Stimulated activated CD4-positive, alpha-beta T cell treated with anti-CD3 and anti-CD28 coated beads, Interleukin-15, amount 100 ng/mL, for 24 hours (primary cell): Measurements from ENCODE around the gene DHRS7.
A peak's percentile ranks its signal among the peaks of the same experiment; 100 is the strongest.

Experiments used
- DNase-seq: peaks from one replicate; pipeline ENCODE4 v3.0.0-alpha.2; 2020

DHRS7 gene

GRCh38 chr14:60184905-60185555 is 19.8 kb upstream of the DHRS7 start:
- DNase-seq = no peak

DNA sequence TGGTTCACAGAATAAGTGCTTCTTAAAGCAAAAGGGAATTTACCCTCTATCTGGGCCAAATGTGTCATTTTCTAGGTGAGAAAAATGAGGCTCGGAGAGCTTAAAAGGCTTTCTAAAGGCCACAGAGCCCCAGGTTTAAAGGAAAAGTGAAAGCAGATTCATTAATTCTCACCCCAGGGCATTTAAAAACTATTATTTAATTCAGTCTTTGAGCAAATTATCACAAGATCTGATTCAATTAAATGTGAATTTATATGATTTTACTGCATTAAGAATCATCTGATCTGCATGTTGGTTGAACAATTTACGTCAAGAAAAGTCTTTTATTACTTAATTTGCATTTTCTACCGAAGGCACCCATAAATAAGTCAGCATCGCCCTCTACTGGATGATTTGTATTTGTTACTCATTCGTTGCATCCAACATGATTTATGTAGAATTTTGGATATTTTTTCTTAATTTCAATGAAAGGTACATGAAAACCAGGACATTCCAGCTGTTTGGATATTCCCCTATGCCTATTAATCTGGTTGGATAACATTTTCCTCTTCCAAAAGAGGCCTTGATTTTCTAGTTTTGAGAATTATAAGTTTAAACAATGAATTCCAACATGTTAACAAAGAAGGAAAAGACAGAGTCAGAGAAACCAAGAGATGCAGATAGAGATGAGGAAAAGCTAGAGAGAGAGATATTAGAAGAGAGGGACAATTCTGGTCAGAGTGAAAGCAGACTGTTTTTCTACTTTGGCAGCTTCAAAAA is 19.1 kb upstream of the DHRS7 start:
- no peak for DNase-seq

DNA sequence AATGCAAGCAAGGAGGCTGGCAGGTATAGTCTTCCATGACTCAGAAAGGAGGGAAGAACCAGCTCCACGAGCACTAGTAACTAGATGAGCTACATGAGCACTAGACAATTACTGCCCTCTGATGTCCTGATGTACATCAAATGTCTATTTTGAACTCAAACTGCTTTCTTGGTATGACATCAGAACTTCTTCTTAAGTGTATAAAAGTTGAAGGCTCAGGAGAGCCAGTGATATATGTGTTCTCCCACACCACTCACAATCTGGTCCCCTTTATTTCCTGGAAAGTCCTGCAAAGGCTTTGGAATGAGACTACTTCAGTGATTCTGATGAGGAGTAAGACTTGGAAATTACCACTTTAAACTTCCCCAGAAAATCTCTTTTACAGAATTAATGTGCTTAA is 18.5 kb upstream of the DHRS7 start:
- DNase-seq = no peak

- DNase-seq = no peak
Observed at GRCh38 chr14:60183138-60183537, 17.9 kb upstream of the DHRS7 start.

GRCh38 chr14:60179431-60179869 is 14.3 kb upstream of the DHRS7 start:
- DNase-seq = no peak

GRCh38 chr14:60178820-60179219 is 13.6 kb upstream of the DHRS7 start:
- DNase-seq = no peak

GRCh38 chr14:60178164-60178563 is 13.0 kb upstream of the DHRS7 start:
- no peak for DNase-seq

DNA sequence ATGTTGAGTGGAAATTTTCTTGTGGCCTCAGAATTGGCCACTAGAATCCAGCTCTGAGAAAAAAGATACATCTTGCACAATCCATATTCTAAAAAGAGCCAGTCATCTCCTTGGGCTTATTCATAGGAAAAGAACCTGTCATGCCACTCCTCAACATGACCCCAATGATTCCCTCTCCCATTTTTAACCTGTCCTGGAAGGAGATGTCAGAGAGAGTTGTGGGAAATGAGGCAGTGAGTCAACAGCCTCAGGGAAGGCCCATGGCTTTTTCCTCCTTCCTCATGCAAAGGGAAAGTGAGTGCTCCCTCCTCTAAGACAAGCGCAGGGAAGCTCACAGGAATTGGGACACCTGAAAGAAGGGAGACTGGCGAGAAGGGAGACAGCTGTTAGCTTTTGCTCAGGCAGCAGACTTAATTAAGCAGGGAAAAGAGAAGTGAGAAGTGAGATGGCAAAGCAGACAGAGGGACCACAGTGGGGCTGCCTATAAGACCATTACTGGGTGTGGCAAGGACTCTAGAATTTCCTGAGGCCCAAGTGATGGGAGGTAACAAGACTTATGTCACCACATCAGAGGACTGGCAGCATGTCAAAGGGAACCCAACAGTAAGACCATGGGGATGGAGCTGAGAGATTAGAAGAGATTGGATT is 10.2 kb upstream of the DHRS7 start:
- no peak for DNase-seq

DNA sequence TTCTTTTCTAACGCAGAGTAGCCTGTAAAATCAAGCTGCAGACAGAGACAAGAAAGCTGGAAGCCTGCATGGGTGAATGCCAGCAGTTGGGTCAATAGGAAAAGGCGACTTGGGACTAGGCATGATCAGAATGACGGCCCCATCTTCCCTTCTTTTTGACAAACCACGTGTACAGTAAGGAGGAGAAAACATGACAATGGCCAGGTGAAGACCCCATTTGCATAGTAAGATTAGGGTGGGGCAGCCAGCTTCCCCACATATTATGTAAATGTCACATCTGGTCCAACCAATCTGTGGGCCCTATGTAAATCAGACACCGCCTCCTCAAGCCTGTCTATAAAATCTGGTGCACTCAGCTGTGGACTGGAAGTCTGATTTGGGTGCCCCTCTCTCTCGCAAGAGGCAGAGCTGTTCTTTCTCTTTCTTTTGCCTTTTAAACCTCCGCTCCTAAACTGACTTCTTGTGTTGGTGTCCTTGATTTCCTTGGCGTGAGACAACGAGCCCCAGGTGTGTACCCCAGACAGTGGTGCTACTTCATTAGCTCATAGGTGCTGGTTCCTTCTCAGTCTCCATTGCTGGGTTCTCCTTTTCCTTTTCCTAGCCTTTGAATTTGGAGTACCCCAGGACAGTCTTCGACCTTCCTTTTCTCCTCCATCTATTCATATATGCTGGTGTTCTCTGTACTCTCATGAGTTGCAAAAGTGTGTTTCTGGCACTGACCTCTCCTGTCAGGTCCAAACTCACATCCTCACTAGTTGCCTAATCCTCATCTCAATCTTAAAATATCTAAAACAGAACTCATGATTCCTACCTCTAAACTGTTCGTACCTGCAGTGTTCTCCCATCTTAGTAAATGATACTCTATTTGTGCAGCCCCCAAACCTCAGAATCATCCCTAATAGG is 9.4 kb upstream of the DHRS7 start:
- no peak for DNase-seq

DNA sequence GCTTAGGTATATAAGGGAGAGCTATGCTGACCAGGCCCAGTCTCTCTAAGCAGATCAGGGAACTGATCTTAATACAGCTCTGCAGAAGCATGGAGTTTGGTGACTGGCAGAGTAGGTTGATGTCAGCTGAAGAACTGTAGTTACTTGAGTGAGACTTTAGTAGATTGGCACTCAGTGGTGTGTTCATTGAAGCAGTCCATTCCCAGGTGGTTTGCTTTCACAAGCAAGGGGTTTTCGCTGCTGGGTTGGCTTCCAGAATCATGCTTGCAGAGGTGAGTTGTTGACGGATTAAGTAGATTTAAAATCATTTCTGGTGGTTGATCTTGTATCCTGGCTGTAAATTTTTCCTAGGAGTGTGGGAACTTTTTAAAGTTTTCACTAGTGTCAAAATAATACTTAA is 6.5 kb upstream of the DHRS7 start:
- no peak for DNase-seq

DNA sequence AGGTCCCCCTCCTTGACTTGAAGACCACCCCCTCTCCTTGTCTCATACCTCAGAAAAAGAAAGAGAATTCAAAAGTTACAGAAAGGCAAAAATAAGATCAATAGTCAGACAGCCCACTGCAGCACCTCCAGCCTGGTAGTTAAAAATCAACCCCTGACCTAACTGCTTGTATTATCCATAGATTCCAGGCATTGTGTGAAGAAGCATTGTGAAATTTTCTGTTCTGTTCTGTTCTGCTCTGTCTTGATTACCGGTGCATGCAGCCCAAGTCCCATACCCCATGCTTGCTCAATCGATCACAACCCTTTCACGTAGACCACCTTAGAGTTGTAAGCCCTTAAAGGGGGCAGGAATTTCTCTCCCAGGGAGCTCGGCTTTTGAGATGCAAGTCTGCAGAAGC is 5.8 kb upstream of the DHRS7 start:
- no peak for DNase-seq

DNA sequence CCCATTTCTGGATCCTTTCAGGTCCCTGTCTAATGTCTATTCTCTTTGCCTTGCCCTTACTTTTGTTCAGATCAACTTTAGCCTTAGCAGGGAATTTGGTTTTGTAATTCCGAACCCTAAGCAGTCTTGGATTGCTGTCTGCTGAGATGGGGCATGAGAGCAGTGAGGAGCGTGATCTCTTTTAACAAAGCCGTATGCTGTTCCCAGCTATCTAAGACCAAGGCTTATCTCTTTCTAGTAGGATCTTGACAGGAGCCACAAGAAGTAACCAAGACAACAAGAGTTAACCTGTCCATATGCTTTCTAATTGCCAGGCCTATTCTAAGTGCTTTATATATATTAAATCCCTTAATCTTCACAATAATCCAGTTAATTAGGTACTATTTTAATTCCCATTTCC is 4.5 kb upstream of the DHRS7 start:
- DNase-seq = no peak

DNA sequence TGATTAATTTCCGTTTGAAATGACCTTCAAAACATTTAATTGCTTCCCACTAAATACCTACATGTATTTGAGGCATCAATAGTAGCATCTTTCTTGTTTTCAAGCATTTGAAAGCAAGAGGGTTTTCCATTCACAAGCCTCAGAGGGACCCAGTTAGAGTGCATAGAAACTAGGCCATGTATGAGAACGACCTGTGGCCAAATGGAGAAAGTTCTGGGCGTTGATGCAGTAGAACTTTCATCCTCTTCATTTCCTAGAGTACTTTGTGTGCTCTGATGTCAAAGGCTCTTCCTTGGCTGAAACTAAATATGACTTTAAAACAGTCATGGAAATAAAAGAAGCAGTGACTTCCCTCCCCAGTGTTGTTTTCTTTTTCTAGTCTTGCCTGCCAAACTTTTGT is 944 bp upstream of the DHRS7 start:
- DNase-seq = no peak

DNA sequence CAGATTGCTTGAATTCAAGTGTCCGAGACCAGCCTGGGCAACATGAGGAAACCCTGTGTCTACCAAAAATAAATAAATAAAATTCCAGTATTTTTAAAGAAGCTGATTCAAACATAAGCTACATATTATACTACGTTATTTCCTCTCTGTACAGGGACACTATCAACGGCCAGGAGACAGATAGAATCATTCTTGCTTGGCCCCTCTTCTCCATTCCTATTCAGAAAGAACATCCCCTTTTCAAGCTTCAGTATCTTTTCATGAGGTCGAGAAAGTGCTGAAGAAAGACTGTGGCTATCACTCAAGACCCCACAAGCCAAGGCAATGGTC is 314 bp upstream of the DHRS7 start:
- no peak for DNase-seq

- no peak for DNase-seq
Observed at GRCh38 chr14:60164404-60164711, 840 bp downstream of the DHRS7 start.

- DNase-seq = no peak
Observed at GRCh38 chr14:60163693-60164092, 1.5 kb downstream of the DHRS7 start.

GRCh38 chr14:60161196-60162107 is 3.7 kb downstream of the DHRS7 start:
- no peak for DNase-seq

GRCh38 chr14:60160422-60160821 is 4.8 kb downstream of the DHRS7 start:
- no peak for DNase-seq

DNA sequence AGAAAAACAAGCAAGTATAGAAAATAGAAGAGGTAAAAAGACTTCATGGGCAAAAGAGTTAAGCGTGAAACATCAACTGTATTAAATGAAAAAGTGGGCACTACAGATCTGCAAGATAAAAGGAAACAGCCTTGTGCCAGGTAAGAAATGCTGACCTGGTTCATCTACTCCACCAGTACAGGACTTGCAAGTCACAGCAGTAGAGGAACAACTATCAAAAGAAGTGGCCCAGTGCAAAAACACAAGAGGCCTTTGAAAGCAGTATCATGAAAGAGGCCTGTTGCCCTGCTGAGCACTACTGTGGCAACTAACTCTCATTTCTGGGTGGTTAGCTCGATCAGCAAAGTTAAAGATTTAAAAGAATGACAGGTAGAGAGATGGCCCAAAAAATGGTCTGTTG is 10.5 kb downstream of the DHRS7 start:
- DNase-seq = no peak

DNA sequence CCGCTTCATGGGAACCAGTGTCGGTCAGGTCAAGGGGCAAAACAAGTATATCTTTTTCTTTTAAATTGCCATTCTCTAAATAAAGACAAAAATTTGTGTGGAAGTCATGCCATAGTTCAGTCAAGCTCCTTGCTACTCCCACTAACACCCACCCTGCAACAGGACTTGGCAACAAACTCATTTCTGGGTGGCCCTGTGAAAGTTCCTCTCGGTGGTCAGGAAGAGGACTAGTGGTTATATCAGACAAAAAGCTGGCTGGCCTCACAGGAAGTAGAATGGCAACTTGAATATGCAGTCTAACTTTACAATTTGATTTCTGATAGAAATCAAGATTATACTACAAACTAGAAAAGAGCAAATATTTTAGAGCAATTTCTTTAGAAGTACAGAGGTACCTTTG is 11.2 kb downstream of the DHRS7 start:
- DNase-seq = no peak

DNA sequence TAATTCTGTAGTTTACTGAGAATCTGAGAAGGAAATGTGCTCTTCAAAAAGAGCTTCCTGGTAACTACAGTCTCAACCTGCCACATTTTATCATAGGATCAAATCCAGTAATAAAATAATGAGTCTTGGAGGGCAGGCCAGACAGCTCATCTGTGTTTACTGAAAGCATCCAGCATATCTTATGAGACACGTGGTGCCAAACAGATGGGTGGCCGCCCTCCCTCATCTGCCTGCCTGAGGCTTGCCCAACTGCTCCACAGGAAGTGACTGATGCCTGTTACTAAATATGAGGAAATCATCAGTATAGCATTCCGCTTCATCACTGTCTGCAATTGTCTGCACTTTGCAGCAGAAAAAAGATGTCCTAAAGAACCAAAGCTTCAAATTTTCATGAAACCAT is 13.5 kb downstream of the DHRS7 start:
- DNase-seq = peak; percentile 73

DNA sequence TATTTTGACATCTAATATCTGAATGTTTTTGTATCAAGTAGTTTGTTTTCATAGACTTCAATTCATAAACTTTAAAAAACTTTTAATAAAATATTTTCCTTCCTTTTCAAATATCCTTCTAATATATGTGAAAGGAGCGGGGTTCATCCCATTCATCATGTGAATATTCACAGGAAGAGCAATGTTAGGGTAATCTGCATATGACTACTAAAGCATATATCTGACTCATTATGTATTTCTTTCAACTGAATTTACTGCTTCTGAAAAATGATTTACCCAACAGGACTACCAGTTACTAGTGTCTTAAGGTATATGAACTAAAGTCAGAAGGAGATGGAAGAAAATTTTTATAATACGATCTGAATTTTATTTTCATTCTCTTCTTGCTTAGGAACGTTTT is 30.5 kb downstream of the DHRS7 start:
- no peak for DNase-seq
